HG03469 (cell line): ENCODE data around the gene NLRC5.
"Not testable (repeated sequence)": the region's sequence is repeated elsewhere in the genome, so short reads cannot be mapped to it uniquely, and the experiment has no call there.

Experiments used
- ATAC-seq: cut with Tn5 transposase; IDR thresholded peaks from one replicate; pipeline ENCODE4 v1.9.1; 2021; ENCODE audit warnings: mild to moderate bottlenecking, moderate library complexity, moderate number of reproducible peaks; ENCODE audit not compliant: unreplicated experiment

Gene NLRC5

DNA sequence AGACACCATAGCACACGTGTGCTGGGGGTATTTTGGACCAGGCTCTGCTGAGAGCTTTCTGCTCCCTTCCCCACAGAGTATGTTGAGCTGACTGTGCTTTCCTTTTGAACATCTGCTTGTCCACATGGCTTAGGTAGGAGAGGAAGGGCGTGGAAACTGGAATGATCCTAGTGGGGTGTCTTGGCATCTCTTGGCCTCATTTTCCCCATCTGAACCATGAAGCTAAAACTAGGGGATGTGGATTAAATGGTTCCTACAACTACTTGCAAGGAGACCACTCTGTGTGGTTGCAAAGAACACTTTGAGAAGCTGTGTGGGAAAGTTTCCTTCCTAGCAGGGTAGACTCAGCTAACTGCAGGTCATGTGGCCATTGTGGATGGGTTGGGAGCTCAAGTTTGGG, 6.7 kb upstream of the NLRC5 start:
- no peak for ATAC-seq

DNA sequence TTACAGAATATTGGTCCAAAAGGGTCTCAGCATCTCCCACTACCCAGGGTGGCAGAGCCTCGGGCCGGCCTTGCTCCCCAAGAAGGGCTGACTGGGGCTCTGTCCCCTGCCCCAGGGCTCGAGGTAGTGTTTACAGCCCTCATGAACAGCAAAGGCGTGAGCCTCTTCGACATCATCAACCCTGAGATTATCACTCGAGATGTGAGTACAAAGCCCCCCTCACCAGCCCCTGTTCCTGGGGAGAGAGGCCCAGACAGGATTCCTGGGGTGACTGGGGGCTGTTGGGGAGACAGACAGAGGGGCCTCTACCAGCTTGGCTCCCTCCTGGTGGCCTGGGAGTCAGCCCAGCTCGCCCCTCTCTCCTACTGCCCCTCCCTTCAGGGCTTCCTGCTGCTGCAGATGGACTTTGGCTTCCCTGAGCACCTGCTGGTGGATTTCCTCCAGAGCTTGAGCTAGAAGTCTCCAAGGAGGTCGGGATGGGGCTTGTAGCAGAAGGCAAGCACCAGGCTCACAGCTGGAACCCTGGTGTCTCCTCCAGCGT, 6.1 kb upstream of the NLRC5 start:
- no peak for ATAC-seq

DNA sequence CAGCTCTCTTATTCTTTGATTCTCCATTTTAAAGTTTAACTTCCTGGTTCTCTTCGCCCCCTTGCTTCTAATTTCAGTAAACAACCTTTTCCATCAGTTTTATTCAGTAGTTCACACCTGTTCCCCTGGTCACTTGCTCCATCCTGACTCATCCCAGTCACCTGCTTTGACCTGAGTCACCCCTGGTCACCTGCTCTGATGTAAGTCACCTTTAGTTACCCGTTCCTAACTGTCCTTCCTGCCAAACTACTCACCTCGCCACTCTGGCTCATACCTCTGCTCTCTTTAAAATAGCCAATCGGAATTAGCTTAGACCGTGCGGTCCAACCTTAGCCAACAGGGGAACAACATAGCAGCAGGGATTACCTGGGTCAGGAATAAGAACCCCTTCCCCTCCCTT, 4.7 kb upstream of the NLRC5 start:
- no peak for ATAC-seq

DNA sequence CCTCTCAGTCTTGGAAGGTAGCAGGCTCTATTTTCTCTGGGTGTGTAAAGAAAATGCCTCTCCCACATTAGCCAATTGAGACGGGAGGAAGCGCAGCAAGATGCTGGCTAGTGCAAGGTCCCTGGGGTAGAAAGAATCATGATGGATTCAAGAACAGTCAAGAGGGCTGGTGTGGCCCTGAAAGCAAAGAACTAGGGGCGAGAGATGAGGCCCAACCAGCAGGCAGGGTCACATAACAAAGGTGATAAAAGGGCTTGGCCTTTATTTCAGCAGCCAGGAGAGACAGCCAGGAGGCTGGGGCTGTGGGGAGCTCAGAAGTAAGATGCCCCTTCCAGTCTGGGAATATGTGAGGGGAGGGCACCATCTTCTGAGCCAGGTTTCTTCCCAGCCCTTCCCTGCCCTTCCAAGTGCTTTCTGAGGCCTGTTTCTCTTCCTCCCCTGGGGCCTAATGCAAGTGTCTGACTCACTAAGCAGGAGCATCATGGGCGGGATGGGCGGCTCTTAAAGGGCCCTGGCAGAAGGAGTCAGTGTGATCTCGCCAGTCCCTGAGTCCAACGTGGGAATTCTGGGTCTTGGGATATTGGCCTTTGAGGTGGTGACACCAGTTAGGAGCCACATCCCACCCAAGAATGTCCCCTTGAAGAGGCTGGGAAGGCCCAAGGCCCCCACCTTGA, 3.9 kb upstream of the NLRC5 start:
- ATAC-seq = no peak

DNA sequence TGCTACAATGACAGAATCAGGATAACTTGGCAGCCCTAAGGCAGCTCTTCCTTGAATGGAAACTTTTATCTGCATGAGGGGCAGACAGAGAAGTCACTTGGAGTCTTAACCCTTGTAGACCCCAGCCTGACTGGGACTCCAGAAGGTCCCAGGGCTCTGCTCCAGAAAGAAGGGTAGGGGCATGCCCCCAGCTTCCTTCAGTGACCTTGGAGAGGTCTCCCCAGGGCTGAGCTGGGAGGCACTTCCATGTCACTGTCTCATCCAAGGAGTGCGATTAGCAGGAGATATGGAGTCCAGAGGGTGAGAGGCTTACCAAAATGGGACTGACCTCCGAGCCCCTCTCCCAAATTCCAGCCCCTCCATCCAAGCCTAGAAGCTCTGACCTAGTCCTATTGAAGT, 3.4 kb upstream of the NLRC5 start:
- ATAC-seq = no peak

DNA sequence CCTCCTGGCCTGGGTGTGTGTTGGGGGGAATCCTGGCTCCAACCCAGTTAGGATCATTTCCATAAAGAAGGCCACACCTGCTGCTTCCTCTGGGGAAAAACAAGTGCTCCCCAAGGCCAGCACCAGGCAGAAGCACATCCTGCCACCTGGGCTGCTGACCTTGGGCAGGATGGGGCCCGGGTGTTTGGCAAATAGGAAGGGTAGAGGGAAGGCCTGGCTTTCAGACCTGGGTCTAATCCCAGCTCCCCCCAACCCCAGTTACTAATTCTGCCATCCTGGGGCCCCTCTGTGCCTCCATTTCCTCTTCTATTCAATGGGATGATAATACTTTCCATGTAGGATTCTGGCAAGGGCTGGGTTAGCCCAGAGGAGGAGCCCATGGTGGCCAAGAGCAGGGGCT, 3.0 kb upstream of the NLRC5 start:
- ATAC-seq = no peak

DNA sequence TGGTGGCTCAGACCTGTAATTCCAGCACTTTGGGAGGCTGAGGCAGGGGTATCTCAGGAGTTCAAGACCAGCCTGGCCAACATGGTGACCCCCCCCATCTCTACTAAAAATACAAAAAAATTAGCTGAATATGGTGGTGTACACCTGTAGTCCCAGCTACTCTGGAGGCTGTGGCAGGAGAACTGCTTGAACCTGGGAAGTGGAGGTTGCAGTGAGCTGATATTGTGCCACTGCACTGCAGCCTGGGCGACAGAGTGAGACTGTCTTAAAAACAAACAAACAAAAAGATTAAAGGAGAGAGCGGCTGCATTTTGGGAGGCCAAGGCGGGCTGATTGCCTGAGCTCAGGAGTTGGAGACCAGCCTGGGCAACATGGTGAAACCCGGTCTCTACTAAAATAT, 2.4 kb upstream of the NLRC5 start:
- not testable (repeated sequence) for ATAC-seq

DNA sequence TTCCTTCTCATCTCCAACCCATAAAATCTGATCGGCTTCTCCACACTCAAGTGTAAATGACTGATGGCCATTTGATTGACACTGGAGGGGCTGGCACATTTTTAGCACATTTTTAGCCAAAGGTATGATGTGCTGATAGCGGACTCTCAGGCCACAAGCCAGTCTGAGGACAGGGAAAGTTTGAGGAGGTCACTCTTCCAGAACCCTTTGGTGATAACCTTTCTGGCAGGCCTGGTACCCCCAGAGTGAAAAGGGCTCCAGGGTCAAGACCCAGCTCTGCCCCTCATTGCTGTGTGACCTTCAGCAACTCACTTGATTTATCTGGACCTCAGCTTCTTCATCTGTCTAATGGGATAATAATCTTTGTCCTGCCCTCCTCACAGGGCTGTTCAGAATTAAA, 1.7 kb upstream of the NLRC5 start:
- no peak for ATAC-seq

DNA sequence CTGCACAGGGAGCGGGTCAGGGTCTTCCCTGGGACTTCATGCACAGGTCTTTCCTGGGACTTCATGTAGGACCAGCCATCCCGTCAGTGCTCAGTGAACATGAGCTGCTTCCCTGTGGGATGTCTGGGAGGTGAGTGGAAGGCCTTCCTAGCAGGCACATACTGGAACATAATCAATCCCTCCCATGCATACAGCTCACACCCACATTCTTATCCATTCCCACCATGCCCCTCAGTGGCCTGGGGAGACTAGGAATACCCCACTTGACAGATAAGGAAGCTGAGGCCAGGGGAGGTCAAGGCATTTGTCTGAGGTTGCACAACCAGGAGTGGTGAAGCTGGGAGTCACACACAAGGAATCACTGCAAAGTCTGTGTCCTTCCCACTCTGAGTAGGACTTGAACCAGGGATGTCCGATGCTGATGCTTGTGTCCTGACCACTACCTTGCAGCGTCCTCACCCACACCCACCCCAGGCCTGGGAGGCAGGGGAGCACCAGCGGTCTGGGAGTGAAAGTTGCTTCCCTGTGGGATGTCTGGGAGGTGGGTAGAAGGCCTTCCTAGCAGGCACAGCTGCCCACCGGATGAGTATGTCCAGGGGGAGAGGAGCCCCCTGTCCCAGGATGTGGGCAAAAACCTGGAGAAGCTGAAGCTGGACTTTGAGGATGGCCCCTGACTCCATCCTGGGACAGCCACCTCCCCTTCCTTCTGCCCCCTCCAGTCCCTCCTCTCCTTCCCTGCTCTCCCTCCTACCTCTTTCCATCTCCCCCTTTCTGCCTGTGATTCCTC, 1.0 kb upstream of the NLRC5 start:
- no peak for ATAC-seq

DNA sequence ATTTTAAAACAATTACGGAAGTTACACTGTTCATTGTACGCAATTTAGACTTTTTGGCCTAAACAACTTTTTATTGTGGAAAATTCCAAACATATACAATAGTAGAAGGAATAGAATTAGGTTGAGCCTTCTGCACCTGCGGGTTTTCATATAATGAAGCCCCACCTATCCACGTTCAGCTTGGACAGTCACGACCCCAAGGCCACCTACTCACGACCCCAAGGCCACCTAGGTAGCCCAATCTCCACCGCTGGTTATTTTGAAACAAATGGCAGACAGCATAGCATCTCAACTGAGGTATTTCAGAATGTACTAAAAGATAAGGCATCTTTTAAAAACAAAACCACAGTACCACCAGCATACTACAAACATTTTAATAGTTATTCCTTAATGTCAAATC, 631 bp downstream of the NLRC5 start:
- ATAC-seq = no peak

DNA sequence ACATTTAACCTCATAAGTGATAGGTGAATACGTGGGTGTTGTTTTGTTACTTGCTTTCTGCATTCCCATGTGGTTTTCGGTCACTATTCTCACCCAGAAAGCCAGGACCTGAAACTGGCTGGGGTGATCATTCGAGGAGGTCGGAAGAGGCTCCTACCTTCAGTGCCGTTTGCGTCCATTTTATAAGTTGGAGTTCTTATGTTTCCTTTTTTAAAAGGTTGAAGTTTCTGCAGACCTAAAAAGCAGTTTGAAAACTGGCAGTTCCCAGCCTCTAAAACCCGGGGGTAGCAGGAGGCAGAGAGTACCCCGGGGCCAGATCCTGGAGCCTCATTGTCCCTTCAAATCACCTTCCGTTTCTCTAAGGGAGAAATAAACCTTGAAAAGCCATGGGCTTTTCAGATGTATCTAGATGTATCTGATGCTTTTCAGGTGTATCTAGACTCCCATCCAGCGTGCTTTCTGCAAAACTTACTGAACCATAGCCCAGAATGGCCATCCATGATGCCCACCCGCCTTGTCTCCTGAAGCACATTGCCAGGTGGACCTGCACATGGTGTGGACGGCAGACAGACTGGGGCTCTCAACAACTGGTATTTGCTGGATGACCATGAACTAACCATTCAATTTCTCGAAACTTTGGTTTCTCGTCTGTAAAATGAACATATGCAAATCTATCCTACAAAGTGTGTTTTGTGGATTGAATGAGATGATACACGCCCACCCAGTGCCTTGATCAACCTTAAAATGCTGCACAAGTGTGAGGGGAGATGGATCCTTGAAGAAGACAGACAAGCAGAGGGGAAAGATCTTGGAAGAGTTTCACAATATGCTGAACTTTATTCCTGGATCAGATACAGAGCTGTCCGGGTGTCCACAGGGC, 1.3 kb downstream of the NLRC5 start:
- no peak for ATAC-seq

DNA sequence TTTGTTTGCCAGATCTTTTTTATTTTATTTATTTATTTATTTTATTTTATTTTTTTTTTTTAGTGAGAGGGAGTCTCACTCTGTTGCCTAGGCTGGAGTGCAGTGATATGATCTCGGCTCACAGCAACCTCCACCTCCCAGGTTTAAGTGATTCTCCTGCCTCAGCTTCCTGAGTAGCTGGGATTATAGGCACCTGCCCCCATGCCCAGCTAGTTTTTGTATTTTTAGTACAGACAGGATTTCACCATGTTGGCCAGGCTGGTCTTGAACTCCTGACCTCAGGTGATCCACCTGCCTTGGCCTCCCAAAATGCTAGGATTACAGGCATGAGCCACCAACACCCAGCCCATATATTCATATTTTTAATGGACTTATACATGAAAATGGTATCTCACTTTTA, 3.1 kb downstream of the NLRC5 start:
- ATAC-seq = not testable (repeated sequence)

DNA sequence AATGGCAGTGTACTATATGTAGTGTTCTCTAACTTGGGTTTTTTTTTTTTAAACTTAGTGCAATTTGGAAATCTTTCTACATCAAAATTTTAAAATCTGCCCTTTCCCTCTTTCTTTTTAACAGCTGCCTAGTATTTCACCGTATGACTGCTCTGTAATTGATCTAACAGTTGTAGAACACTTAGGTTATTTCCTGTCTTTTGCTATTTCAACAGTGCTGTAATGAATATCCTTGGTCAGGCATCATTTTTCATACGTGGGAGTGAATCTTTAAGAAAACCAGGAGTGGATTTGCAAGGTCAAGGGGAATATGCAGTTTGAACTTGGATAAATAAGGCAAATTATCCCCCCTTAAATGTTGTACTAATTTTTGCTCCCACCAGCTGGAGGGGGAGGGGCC, 3.8 kb downstream of the NLRC5 start:
- ATAC-seq = no peak

DNA sequence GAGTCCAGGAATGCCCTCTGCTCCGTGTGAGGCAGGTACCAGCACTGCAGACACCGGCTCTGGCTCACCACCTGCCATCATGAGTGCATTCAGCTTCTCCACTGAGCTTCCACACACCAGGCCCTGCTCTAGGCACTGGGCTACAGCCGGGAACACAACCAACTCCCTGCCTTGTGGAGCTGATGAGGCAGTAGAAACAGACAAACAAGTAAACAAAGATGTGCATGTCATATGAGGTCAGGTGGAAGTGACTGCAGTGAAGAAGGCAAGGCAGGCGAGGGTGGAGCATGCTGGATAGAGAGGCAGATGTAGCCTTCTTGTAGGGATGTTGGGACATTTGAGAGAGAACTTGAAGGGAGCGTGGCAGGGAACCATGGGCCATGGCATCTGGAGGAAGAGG, 5.0 kb downstream of the NLRC5 start:
- ATAC-seq = no peak

DNA sequence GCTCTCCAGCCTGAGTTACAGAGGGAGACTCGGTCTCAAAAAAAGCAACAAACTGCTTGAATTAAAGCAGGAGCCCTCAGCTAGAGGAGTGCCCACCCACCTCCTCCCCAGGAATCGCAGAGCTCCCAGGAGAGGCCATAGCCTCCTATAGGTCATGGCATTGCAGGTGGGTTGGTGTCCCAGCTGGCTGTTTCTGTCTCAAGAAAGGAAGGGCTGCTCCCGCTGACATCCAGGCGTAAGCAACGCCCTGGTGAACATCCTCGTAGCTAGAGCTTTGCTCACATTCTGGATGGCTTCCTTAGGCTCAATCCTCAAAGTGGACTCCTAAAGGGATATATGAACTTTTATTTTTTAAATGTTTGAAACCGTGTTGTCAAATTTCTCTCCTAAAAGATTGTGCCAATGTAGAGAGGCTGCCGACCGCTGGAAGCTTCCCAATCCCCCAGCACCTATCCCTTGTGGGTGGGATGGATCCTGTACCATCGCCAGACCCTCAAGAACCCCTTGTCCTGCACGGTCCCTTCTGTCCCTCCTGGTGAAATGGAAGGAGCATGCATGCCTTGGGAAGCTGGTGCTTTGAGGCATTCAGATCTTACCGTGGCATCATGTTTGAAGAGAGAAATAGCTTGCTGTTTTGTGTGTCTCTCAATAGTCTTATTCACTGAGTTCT, 5.9 kb downstream of the NLRC5 start:
- no peak for ATAC-seq

DNA sequence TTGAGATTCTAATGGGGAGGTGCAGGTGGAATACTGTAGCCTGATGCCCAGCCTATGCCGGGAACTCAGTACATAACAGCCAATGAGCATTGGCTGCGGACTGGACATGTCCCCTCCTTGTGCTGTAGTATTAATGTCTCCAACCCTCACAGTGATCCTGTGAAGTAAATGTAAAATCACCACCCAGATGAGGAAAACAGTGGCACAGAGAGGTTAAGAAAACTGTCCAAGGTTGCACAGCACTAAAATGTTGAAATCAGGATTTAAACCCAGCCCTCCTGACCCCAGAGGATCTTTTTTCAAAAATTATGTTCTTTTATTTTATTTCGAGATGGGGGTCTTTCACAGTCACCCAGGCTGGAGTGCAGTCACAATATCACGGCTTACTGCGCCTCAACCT, 7.9 kb downstream of the NLRC5 start:
- ATAC-seq = no peak

DNA sequence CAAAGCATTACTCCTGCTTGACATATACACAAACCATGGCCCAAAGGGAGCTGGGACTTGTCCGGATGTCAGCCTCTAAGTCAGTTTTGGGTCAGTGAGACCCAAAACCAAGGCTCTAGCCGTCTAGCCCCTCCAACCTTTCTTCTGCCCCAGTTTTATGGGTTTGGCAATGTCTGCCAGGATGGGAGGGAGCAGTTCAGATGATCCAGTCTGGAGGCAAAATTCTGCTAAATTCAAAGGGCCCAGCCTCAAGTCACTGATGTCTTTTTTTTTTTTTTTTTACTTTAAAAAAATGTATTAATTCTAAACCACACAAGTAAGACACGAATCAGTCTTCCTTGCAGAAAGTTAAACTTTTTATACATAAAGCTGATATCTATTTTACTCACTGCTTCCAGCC, 8.6 kb downstream of the NLRC5 start:
- ATAC-seq = no peak

DNA sequence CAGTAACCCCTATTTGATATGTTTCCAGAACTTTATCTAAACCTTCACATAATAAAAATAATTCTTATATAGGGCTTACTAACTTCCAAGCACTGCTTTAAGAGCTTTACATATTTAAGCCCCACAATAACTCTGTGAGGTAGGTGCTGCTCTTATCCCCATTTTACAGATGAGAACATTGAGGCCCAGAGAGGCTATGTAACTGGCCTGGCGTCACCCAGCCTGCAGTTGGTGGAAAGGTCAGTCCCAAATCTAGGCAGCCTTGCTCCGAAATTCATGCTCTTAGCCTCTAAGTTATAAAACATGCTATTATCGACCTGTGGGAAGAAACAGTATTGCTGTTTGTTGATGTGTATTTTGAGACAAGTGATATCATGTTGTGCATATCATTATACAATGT, 9.0 kb downstream of the NLRC5 start:
- ATAC-seq = no peak

DNA sequence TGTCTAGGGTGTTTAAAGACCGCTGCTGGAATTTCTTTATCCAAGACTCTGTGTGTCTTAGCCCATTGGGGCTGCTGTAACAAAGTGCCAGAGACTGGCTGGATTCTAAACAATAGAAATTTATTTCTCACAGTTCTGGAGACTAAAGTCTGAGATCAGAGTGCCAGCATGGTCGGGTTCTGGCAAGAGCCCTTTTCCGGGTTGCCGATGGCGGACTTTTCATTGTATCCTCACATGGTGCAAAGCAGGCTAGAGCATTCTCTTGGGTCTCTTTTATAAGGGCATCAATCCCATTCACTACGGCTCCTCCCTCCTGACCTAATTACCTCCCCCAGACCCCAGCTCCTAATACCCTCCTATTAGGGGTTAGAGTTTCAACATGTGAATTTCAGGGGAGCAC, 9.5 kb downstream of the NLRC5 start:
- no peak for ATAC-seq

DNA sequence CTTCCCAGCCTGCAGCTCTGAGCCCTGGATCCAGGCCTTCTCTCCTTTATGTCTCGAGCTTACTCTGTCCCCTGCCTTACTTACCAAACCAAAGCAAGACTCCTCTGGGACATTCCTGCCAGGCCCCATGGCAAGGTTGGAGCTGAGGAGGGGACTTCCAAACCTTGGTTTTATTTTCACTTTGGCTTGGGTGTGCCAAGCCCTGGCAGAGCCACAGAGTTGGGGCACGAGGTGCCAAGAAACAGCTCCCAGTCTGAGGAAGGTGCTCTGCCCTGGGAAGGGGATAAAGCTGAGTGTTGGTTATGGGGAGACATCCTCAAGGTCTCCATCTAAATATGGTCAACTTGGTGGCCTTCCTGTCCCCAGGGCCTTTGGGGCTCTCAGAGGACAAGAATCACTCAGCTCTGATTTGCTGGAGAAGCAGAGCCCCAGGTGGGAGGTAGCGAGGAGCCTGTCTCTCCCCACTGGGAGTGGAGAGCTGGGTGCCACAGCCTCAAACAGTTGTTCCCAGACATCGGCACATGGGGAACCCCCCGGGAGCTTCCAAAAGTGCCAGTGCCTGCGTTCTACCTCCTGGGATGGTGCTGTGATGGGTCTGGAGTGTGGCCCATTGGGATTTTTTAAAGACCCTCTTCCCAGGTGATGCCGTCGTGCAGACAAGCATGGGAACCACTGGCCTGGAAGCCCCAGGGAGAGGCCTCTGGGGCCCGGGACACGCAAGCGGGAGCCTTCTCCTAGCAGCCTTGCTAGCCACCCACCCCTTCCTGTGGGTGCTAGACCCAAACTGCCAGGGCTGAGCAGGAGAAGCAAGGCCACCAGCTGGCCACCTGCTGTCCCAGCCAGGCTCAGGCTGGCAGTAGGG, 10.3 kb downstream of the NLRC5 start:
- no peak for ATAC-seq
